Colonic mucosa (tissue), 4 donors: ENCODE data around the gene EPG5. TPM values are rescaled to one million over a fixed set of nuclear protein-coding genes. Genes with fewer than 3 reads are reported as not detected.

Experiments used
- DNase-seq: peaks from one replicate; pipeline ENCODE4 v3.0.0-alpha.2; 2020
- H3K27ac ChIP-seq: fragments of 200-600 bp; one replicate; pipeline ENCODE4 v1.8.0; 2021
- H3K27me3 ChIP-seq: fragments of 200-600 bp; one replicate; pipeline ENCODE4 v1.8.0; 2021
- H3K36me3 ChIP-seq: fragments of 200-600 bp; one replicate; pipeline ENCODE4 v1.8.0; 2021
- H3K4me1 ChIP-seq: fragments of 200-600 bp; one replicate; pipeline ENCODE4 v1.8.0; 2021; ENCODE audit warnings: mild to moderate bottlenecking
- H3K4me3 ChIP-seq: fragments of 200-600 bp; one replicate; pipeline ENCODE4 v1.8.0; 2021
- H3K9ac ChIP-seq, 2 donors: one replicate each; pipeline ENCODE4 v1.7.0; 2013; ENCODE audit warnings: control low read depth in 2 of 2, low read depth in 2 of 2, low read length in 2 of 2
- H3K9me3 ChIP-seq: fragments of 200-600 bp; one replicate; pipeline ENCODE4 v1.8.0; 2021
- CTCF ChIP-seq: fragments of 200-600 bp; IDR thresholded peaks from one replicate; pipeline ENCODE4 v1.8.0; 2022; ENCODE audit warnings: antibody characterized with exemption, mild to moderate bottlenecking
- intact Hi-C: fragments of 100-400 bp; cut with DNase I; formaldehyde crosslinking; loops from one replicate; pipeline ENCODE4 v1.14.1; 2022
- total RNA-seq, 2 donors: library from RNA; stranded (reverse); fragmentation: NEBNext Ultra II Directional in 1 of 2; extraction: Animal tissue kit (Norgen Biotek cat#: 25700) in 1 of 2; gene quantifications; one replicate each; pipeline ENCODE4 v1.2.1, GENCODE V29; 2021
- donor health status: healthy.
- donor health status: DM: no; HTN: no; CAD: no.
- donor health status: DM: no; HTN: no; CAD: no.

Gene EPG5
- 10 to 100 TPM; 16.0 to 17.3 TPM for total RNA-seq

GRCh38 chr18:45967007-45967706 lies at the start of gene EPG5:
EPG5 (minus strand) TSS chr18:45967329; CDS start chr18:45967239, 90 bp downstream.
- H3K4me3 ChIP-seq, result peak within 1 kb of the TSS; percentile 71
- peak; percentile 98 for DNase-seq
- H3K9ac ChIP-seq, result peak within 1 kb of the TSS; percentile 73 to 89
- no peak for TF ChIP-seq CTCF
- H3K27me3 ChIP-seq, result no peaks in the 10 kb centered on the region
- H3K9me3 ChIP-seq, result no peaks in the 10 kb centered on the region
- H3K36me3 ChIP-seq, result no peaks in the 10 kb centered on the region
- intact Hi-C loops, result loop anchor here (5.0 kb wide), 2 partner anchors 105 to 275 kb away; partner anchors contain the start of gene PSTPIP2
- no peaks in the 10 kb centered on the region for H3K4me1 ChIP-seq
- peak within 1 kb of the TSS; percentile 43 for H3K27ac ChIP-seq

- Histone ChIP-seq H3K27me3 (no peaks in the 10 kb centered on the region), H3K4me3 (no peak overlapping the region), H3K36me3 (no peaks in the 10 kb centered on the region), H3K9me3 (no peaks in the 10 kb centered on the region), H3K9ac (no peak overlapping the region), H3K4me1 (no peaks in the 10 kb centered on the region), H3K27ac (no peak overlapping the region)
- intact Hi-C loops, result no loop called here
- no peak for TF ChIP-seq CTCF
- DNase-seq, result no peak
These were observed 46.5 kb upstream of the EPG5 start for GRCh38 chr18:46013484-46014189.

GRCh38 chr18:46010676-46011075 lies 43.5 kb upstream of the EPG5 start:
- H3K9me3 ChIP-seq, result no peaks in the 10 kb centered on the region
- no peaks in the 10 kb centered on the region for H3K27me3 ChIP-seq
- no peak for DNase-seq
- H3K4me1 ChIP-seq, result no peaks in the 10 kb centered on the region
- no peak overlapping the region for H3K9ac ChIP-seq
- TF ChIP-seq CTCF, result no peak
- no peak overlapping the region for H3K4me3 ChIP-seq
- intact Hi-C loops, result no loop called here
- no peak overlapping the region for H3K27ac ChIP-seq
- no peaks in the 10 kb centered on the region for H3K36me3 ChIP-seq

GRCh38 chr18:46010050-46010449 lies 42.9 kb upstream of the EPG5 start:
- TF ChIP-seq CTCF, result no peak
- Histone ChIP-seq H3K4me3 (no peak overlapping the region), H3K36me3 (no peaks in the 10 kb centered on the region), H3K27ac (no peak overlapping the region), H3K9ac (no peak overlapping the region), H3K4me1 (no peaks in the 10 kb centered on the region), H3K27me3 (no peaks in the 10 kb centered on the region), H3K9me3 (no peaks in the 10 kb centered on the region)
- DNase-seq, result no peak
- intact Hi-C loops, result no loop called here

GRCh38 chr18:46009125-46009840 lies 42.2 kb upstream of the EPG5 start:
- H3K36me3 ChIP-seq, result no peaks in the 10 kb centered on the region
- H3K4me1 ChIP-seq, result no peaks in the 10 kb centered on the region
- no peak for TF ChIP-seq CTCF
- H3K27me3 ChIP-seq, result no peaks in the 10 kb centered on the region
- H3K9me3 ChIP-seq, result no peaks in the 10 kb centered on the region
- H3K9ac ChIP-seq, result no peak overlapping the region
- no peak overlapping the region for H3K4me3 ChIP-seq
- intact Hi-C loops, result no loop called here
- no peak for DNase-seq
- H3K27ac ChIP-seq, result no peak overlapping the region
